Esophagus muscularis mucosa (tissue), 4 donors: ENCODE measurements around the gene GADL1. TPM values are rescaled to one million over a fixed set of nuclear protein-coding genes. Genes with fewer than 3 reads are reported as not detected.

Experiments
- DNase-seq: peaks from one replicate; pipeline ENCODE4 v3.0.0-alpha.2; 2017; ENCODE audit errors: extremely low spot score
- H3K27ac ChIP-seq, 4 donors: fragments of 200-600 bp; sonication (generic); replicated peaks in 1 of 4; 1 replicate in 3 of 4; 2 replicates in 1 of 4; pipeline ENCODE4 v1.5.1; 2016 to 2019; ENCODE audit warnings: mild to moderate bottlenecking in 1 of 4
- H3K27me3 ChIP-seq, 4 donors: fragments of 200-600 bp; sonication (generic); one replicate each; pipeline versions ENCODE4 v1.5.1 to v1.6.0; 2016 to 2019
- H3K36me3 ChIP-seq, 4 donors: fragments of 200-600 bp; sonication (generic); one replicate each; pipeline ENCODE4 v1.5.1; 2016 to 2019
- H3K4me1 ChIP-seq, 4 donors: fragments of 200-600 bp; sonication (generic); one replicate each; pipeline ENCODE4 v1.5.1; 2016 to 2019
- H3K4me3 ChIP-seq, 4 donors: fragments of 200-600 bp; sonication (generic); 1 replicate in 2 of 4; 2 replicates in 2 of 4; pipeline ENCODE4 v1.5.1; 2016 to 2019; ENCODE audit warnings: mild to moderate bottlenecking in 4 of 4, moderate library complexity in 1 of 4
- H3K9me3 ChIP-seq, 4 donors: fragments of 200-600 bp; sonication (generic); 1 replicate in 3 of 4; 2 replicates in 1 of 4; pipeline ENCODE4 v1.5.1; 2016 to 2019
- CTCF ChIP-seq, 3 experiments: fragments of 200-600 bp in 2 of 3; fragments of 450-650 bp in 1 of 3; sonication (generic) in 2 of 3; IDR thresholded peaks; one replicate each; pipeline ENCODE4 v1.5.1; 2017 to 2019; ENCODE audit warnings: antibody characterized with exemption in 3 of 3, mild to moderate bottlenecking in 2 of 3, moderate library complexity in 1 of 3
- EP300 ChIP-seq: sonication (generic); formaldehyde crosslinking; IDR thresholded peaks from one replicate; pipeline ENCODE4 v1.6.1; 2017; ENCODE audit warnings: antibody characterized with exemption
- POLR2A ChIP-seq: fragments of 450-650 bp; IDR thresholded peaks from one replicate; pipeline ENCODE4 v1.6.1; 2017; ENCODE audit warnings: antibody characterized with exemption, moderate library complexity, mild to moderate bottlenecking, low read depth
- POLR2AphosphoS5 ChIP-seq, 2 donors: sonication (generic); formaldehyde crosslinking; IDR thresholded peaks; one replicate each; pipeline ENCODE4 v1.6.1; 2017; ENCODE audit warnings: antibody characterized with exemption in 2 of 2
- WGBS: methylation state at CpG from one replicate; pipeline ENCODE4 v1.1.5; 2018; 5-methylcytosine and 5-hydroxymethylcytosine counted together
- intact Hi-C: fragments of 100-400 bp; cut with DNase I; formaldehyde crosslinking; loops from one replicate; pipeline ENCODE4 v1.15.1; 2023
- total RNA-seq, 4 donors: library from RNA; depleted of rRNA; stranded (reverse); fragments of >200 nt; gene quantifications; one replicate each; pipeline versions ENCODE4 v1.1.0 to v1.2.1, GENCODE V29; 2016

GADL1 gene
- total RNA-seq, 4 donors from 2014 or later: 1.7 to 4.6 (median 3.0) TPM

GRCh38 chr3:30766522-30766921 lies 127.9 kb downstream of the GADL1 start:
- Histone ChIP-seq H3K27ac (no peak overlapping the region), H3K36me3 (no peaks in the 10 kb centered on the region), H3K9me3 (no peaks in the 10 kb centered on the region), H3K27me3 (no peaks in the 10 kb centered on the region), H3K4me1 (peaks cover 0 to 16% (median 9%) of the 10 kb centered on the region in 4 donors), H3K4me3 (no peak overlapping the region)
- TF ChIP-seq POLR2A (no peak), EP300 (no peak), POLR2AphosphoS5 (IDR thresholded peaks at IDR 0.05) (no peak), CTCF (IDR thresholded peaks at IDR 0.05) (no peak)
- intact Hi-C loops: loop anchor here (10.0 kb wide), 1 partner anchor 998 kb away; no protein-coding TSS in a partner anchor
- no peak for DNase-seq

GRCh38 chr3:30764891-30765290 lies 129.6 kb downstream of the GADL1 start:
- DNase-seq: no peak
- Histone ChIP-seq H3K36me3 (no peaks in the 10 kb centered on the region), H3K27ac (no peak overlapping the region), H3K9me3 (no peaks in the 10 kb centered on the region), H3K27me3 (no peaks in the 10 kb centered on the region), H3K4me3 (no peak overlapping the region), H3K4me1 (peaks cover 0 to 7% (median 4%) of the 10 kb centered on the region in 4 donors)
- intact Hi-C loops: loop anchor here (10.0 kb wide), 1 partner anchor 1000 kb away; no protein-coding TSS in a partner anchor
- WGBS: 89% methylated on average over 4 of the region's 4 CpGs
- TF ChIP-seq POLR2A (no peak), EP300 (no peak), POLR2AphosphoS5 (IDR thresholded peaks at IDR 0.05) (no peak), CTCF (IDR thresholded peaks at IDR 0.05) (no peak)

DNA sequence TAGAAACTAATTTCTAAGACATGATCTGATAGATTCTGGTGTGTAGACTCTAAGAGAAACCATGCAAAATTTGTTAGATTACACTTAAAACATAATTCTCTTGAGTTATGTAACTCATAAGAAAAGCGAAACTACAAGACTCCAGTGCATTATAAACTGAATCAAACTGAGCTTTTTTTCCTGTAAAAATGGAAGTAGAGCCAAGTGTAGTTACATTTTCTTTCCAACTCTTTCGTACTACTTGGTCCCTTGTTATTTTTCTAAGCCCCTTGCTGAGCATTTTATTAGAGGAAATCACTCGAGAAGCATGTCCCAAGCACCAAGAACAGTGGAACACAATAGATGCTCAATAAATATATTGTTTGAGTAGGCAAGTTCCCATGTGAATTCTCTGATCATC lies 130.2 kb downstream of the GADL1 start:
- Histone ChIP-seq H3K4me1 (peaks cover 0 to 11% (median 3%) of the 10 kb centered on the region in 4 donors), H3K27ac (no peak overlapping the region), H3K36me3 (no peaks in the 10 kb centered on the region), H3K9me3 (no peaks in the 10 kb centered on the region), H3K27me3 (no peaks in the 10 kb centered on the region), H3K4me3 (no peak overlapping the region)
- intact Hi-C loops: loop anchor here (10.0 kb wide), 1 partner anchor 1001 kb away; no protein-coding TSS in a partner anchor
- no peak for DNase-seq
- TF ChIP-seq EP300 (no peak), CTCF (IDR thresholded peaks at IDR 0.05) (no peak), POLR2A (no peak), POLR2AphosphoS5 (IDR thresholded peaks at IDR 0.05) (no peak)
- WGBS: 70% methylated on average over 3 of the region's 3 CpGs

- Histone ChIP-seq H3K27ac (no peak overlapping the region), H3K27me3 (no peaks in the 10 kb centered on the region), H3K4me3 (no peak overlapping the region), H3K36me3 (no peaks in the 10 kb centered on the region), H3K9me3 (no peaks in the 10 kb centered on the region), H3K4me1 (peaks cover 0 to 11% (median 0%) of the 10 kb centered on the region in 4 donors)
- DNase-seq: no peak
- 96% methylated on average over 3 of the region's 3 CpGs for WGBS
- TF ChIP-seq EP300: no peak
- no peak for TF ChIP-seq POLR2A
- TF ChIP-seq CTCF (IDR thresholded peaks at IDR 0.05): no peak
- TF ChIP-seq POLR2AphosphoS5 (IDR thresholded peaks at IDR 0.05): no peak
- intact Hi-C loops: loop anchor here (10.0 kb wide), 1 partner anchor 1003 kb away; no protein-coding TSS in a partner anchor
Measured at GRCh38 chr3:30761374-30761773, 133.1 kb downstream of the GADL1 start.

GRCh38 chr3:30760737-30761136 lies 133.7 kb downstream of the GADL1 start:
- intact Hi-C loops: loop anchor here (10.0 kb wide), 1 partner anchor 1004 kb away; no protein-coding TSS in a partner anchor

More at GRCh38 chr3:30760737-30761136, 133.7 kb downstream of the GADL1 start:
- Histone ChIP-seq H3K4me3 (no peak overlapping the region), H3K36me3 (no peaks in the 10 kb centered on the region), H3K4me1 (peaks cover 0 to 17% (median 5%) of the 10 kb centered on the region in 4 donors), H3K27ac (no peak overlapping the region), H3K9me3 (no peaks in the 10 kb centered on the region), H3K27me3 (no peaks in the 10 kb centered on the region)
- DNase-seq: no peak
- no peak for TF ChIP-seq POLR2AphosphoS5 (IDR thresholded peaks at IDR 0.05)
- no peak for TF ChIP-seq EP300
- TF ChIP-seq POLR2A: no peak
- WGBS: 98% methylated on average over 2 of the region's 2 CpGs
